HG03520 (cell line): ENCODE measurements around the gene ARL6IP1.
"Not testable (repeated sequence)": the region's sequence is repeated elsewhere in the genome, so short reads cannot be mapped to it uniquely, and the experiment has no call there.

Source experiments
- ATAC-seq: cut with Tn5 transposase; IDR thresholded peaks from one replicate; pipeline ENCODE4 v1.9.1; 2021; ENCODE audit warnings: mild to moderate bottlenecking, moderate library complexity; ENCODE audit not compliant: unreplicated experiment

The ARL6IP1 gene

DNA sequence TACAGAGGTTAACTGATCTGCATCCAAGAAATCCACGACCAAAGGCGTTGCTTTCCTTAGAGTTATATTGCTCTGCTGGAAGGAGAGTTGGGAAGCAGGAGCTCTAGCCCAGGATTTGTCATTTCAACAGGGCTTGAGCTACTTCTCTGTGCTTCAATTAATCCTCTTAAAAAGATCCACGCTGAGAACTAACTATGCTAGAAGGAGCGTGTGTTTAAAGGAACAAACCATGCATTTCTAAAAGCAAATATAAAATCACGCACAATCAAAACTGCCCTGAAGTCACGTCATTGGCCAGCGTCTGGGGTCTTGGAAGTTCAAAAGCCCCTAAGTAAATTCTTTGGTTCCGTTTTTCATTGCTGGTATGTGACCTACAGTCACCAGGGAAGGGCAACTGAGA is 1.1 kb downstream of the ARL6IP1 start:
- no peak for ATAC-seq

DNA sequence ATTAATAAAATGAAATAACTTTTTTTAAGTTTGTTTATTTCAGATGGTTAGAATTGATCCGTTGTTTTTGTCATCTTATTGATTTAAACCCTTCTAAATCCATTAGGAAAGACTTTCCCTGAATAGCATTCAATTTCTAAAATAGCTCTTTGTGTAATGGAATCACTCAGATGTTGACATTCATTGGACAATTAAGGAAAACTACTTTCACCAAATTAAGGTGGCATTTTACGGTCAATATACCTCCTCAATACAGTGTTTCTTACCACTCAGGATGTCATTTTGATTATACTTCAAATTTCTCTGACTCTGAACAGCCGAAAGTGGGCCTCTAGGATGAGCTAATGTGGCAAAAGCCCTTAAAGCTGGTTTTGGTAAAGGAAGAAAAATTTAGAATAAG is 1.8 kb downstream of the ARL6IP1 start:
- ATAC-seq = no peak

DNA sequence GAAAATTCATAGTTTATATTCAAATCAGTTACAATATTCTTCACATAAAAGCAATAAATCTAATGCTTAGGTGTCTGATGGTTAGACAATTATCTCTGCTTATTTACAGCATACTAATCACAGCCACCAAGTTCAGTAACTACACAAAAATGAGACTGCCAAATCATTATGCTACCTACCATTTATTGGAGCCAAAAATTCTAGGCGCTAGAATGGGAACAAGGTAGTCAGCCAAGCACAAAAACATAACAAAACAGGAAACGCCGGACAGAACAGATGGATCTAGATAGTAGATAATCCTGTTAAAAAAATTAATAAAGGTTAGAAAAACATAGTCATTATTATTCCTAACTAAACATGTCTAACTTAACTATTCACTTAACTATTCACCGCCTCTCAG is 3.6 kb downstream of the ARL6IP1 start:
- no peak for ATAC-seq

DNA sequence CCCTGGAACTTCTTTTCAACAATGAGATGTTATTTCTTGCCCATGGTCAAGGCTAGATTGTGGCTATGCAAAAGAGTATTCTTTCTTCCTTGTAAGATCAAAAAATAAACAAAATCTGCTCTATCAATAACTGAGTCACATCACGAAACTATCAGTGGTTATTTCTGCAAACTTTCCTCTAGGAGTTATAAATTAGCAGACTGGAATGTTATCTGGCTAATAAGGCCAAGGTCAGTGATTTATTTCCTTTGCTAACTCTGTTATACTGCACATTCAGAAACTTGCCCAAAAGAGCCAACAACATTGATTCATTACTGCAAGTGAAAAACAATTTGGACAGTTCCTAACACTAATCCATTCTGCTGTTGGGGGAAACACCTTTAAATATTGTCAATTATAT is 5.0 kb downstream of the ARL6IP1 start:
- ATAC-seq = no peak

DNA sequence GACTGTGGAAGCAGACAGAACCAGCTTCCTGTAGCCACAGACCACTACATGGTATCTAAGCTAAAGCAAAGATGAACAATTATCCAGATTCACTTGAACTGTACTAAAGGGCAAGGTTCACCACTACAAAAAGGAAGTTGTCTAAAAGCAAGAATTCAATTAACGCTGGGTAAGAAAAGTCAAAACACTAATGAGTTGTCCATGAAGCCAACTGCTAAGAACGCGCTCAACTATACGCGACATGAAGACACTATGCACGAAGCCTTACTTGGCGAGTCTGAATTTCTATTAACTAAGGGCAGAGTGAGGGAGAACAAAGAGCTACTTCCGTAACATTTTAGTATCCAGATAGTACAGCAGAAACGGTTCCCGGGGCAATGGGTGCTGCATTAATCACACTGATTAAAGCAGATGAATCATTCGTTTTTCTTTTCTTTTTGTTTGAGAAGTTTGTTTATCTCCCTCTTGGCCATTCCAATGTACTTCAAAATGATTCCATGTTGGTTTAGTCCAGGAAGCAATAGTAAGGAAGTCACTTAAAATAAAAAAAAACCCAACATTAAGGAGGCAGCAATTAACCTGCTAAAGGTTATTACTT is 8.4 kb downstream of the ARL6IP1 start:
- ATAC-seq = no peak

DNA sequence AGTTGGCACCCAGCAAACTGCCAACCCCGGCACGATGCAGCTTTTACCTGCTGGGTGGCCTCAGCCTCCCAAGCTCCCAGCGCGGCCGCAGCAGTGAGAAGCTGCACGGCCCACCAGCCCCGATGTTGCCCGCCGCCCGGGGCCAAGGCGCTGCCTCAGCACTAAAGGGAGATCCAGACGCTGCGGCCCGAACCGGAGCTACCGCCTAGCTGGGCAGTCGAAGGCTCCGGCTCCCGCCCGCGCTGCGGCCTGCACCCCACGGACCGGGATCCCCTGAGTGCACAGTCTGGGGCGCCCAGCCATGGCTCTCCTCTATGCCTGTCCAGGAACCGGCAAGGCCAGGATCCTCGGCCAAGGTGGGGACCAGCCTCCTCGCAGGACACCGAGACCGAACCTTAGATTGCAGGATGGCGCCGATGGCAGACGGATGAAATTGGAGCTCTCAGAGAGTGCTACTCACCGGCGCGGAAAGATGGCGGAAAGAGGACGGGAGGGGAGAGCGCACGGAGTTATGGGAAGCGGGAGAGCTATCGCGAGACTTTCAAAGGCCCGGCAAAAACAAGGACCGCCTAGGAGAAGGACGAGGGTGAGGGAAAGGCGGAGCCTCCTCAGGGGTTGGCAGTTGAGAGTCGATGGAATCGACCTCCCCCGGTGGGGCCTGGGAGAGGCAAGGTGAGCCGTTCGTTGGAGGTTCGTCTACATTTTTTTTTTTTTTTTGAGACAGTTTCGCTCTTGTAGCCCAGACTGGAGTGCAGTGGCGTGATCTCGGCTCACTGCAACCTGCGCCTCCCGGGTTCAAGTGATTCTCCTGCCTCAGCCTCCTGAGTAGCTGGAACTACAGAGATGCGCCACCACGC is 11.3 kb downstream of the ARL6IP1 start, which contains the start of gene RPS15A:
Gene RPS15A (minus strand): TSS at position 485 of the 857 bp plus-strand sequence. CDS start 1,221 bp downstream, outside the sequence.
- peak; percentile 86 for ATAC-seq

DNA sequence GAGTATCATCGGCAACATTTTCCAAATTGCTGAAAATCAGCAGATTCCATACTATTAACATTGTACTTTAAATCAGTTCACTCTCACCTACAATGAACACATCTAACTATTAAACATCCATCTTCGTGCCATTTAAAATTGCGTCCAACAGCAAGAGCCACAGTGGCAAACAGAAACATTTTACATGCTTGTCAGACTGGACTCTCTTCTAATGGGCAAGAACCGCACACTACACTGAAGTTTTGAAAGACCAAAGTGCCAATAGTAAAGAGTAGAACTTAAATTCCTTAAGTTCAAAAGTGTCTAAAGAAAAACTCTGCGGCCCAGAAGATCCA is 11.9 kb downstream of the ARL6IP1 start:
- no peak for ATAC-seq

DNA sequence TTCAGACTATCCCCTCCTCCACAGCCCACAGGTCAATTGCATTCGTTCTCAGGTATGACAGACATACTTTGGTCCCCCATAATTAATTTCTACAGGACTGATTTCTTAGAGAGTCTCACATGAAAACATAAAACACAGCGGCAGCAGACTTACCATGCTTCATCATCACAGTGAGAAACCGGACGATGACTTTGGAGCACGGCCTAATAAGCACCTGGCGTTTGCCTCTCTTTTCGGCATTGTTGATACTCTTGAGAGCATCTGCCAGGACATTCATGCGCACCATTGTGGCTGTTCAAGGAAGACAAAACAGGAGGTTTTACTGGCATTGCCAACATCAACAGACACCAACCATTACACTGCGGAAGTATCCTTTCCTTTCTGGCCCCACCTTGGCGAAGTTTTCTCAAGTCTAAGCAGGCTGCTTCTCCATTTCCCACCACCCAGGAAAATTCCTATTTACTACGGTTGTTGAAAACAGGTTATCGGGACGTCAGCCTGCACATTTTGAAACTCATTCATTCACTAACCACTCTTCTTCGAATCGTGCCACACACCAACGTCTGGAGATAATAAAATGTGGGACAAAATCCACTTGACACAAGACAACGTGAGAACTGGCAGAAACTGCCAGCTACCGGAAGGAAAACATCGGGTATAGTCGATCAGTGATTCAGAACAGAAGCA is 12.4 kb downstream of the ARL6IP1 start:
- ATAC-seq = no peak

DNA sequence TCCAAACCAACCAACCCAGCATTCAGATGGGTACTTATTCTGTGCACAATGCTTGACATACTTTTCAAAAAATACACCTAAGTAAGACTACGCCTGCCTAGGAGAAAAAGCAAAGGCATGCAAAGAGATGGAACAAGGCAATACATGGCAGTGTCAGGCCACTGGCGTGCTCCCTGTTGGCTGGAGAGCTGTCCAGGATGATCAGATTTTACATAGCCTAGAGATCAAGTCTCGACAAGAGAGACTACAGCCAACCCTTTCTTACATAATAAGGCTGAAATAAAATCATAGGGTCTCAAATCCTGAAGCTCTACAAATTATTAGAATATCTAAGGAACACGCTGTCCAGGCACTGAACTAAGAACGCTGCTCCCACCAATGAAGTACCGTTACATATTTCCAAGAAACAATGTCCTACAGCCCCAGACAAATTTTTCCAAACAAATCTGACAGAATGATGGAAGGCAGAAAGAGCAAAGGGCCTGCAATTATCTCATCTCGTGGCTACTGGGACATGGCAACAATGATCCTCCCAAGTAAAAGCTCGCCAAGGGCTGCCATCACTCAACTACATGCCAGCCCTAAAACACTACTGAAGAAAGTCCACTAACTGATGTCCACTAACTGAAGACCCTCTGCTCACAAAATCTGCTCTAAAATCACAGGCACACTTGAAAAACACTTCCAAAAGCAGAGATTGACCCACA is 16.3 kb downstream of the ARL6IP1 start:
- no peak for ATAC-seq

DNA sequence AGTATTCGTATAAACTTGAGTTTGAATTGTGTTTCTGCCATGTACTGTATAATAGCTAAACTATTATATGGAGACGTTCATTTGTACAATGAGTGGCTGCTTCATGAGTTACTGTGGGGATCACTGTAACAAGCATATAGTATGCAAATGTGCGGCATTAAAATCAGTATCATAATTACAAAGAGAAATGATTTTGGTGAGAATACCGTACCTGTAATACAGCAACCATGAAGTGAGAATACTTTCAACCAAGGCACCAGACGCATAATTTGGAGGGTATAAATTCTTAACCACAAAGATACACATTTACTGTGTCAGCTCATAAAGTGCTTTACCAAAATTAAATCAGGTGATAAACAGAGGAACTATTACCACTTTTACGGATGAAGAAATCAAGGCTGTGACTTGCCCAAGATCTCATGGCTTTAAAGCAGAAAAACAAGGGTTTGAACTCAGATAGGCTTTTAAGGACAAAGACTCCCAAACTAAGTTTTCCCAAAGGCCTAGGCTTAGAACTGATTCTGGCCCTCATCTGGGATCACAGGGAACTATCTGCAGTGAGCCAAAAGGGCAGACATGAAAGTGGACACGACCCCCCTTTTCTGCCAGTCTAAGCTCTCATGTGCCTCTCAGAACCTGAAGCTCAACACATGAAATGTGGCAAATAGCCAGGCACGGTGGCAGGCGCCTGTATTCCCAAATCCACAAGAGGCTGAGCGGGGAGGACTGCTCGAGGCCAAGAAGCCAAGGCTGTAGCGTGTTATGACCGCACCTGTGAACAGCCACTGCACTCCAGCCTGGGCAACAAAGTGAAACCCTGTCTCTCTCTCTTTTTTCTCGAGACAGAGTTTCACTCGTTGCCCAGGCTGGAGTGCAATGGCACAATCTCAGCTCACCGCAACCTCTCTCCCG is 17.7 kb downstream of the ARL6IP1 start:
- ATAC-seq = no peak

DNA sequence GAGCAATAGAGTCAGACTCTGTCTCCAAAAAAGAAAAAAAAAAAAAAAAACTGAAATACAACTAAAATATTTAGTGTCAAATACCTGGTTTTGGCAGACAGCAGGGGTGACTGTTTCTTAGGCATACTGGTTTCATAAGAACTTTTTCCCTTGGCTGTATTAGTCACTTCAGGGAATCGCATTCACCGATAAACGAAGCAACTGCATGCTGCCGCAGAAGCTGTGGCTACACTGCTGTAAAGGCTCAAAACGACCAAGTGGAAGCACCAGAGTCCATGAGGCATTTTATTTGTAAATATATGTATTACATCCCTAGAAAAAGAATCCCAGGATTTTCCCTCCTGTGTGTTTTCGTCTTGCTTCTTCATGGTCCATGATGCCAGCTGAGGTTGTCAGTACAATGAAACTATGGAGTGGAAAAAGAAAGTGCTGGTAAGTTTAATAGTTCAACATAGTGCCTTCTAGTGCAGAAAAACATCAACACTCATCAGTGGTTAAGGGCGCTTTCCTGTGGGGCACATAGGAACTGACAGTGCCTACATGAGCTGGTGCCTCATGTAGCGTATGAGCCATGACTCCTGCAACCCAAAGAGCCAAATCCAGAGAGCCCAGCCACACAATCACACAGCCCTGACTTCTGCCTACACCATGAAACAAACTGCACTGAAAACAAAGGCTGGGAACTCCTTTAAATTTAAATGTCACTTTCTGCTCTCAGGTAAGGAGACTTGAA is 18.5 kb downstream of the ARL6IP1 start:
- ATAC-seq = no peak

DNA sequence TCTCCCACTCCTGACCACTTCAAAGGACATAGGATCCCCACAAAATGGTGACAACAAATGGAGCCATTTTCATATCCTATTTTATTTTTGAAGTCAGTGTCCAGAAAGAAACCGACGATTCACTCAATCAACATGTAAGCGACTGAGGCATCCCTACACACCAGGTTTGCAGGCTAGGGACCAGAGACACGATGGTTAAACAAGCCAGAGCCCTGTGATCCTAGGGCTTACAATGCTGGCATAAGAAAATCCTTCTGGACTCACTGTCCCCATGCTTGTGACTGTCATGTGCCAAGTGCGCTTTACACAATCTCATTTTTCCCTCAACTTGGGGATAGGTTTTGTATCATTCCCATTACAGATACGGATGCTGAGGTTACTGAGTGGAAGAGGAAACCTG is 20.1 kb downstream of the ARL6IP1 start:
- not testable (repeated sequence) for ATAC-seq

DNA sequence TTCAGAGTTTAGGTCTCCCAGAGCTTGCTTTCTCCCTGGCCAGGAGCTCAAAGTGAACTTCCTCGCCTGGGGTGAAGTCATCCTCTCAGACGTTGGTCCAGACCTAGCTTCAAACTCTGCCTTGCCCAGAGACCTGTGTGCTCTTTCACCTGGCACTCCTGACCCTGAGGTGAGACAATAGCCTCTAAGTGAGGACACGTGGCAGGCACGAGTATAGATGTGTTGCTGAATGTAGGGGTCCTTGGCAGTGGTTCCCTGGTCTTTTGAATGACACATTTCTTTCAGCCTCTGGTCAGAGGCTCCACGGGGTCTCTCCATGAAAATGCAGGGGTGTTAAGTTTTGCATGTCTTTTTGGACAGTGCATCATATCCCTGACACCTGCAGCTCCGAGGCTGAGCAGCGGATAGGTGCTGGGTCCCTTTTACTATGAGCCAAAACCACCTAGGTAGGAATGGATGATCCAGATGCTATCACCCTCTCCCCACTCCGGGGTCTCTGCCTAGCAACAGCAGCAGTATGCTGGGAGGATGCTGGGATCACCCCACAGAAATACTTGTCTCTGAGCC is 20.8 kb downstream of the ARL6IP1 start:
- not testable (repeated sequence) for ATAC-seq

DNA sequence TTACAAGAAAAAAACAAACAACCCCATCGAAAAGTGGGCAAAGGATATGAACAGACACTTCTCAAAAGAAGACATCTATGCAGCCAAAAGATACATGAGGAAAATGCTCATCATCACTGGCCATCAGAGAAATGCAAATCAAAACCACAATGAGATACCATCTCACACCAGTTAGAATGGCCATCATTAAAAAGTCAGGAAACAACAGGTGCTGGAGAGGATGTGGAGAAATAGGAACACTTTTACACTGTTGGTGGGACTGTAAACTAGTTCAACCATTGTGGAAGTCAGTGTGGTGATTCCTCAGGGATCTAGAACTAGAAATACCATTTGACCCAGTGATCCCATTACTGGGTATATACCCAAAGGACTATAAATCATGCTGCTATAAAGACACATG is 23.7 kb downstream of the ARL6IP1 start:
- not testable (repeated sequence) for ATAC-seq

DNA sequence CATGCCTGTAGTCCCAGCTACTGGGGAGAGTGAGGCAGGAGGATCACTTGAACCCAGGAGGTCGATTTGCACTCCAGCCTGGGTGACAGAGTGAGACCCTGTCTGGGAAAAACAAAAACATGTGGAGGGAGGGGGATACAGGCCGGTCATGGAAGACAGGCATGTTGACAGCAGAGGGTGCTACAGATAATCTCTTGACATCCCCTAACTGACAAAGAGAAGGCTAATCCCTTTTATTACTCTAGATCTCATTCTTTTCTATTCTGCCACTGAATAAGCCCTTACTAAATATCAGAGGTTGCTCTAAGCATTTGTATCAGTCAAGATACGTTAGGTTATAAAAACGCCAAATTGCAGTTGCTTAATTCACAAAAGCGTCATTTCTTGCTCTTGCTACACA is 25.0 kb downstream of the ARL6IP1 start:
- ATAC-seq = not testable (repeated sequence)

DNA sequence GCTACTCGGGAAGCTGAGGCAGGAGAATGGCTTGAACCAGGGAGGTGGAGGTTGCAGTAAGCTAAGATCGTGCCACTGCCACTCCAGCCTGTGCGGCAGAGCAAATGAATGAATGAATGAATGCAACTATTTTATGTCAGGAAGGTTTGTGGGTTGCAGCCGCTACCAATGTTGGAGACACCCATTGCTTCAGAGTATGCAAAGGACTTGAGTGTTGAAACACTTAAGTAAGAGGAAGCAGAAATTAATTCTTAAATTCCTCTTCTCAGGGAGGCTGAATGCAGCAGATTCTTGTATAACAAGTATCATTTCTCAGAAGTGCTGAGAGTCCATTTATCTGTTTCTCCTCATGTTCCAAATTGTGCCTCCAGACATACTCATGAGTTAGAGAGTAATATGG is 26.7 kb downstream of the ARL6IP1 start:
- not testable (repeated sequence) for ATAC-seq

DNA sequence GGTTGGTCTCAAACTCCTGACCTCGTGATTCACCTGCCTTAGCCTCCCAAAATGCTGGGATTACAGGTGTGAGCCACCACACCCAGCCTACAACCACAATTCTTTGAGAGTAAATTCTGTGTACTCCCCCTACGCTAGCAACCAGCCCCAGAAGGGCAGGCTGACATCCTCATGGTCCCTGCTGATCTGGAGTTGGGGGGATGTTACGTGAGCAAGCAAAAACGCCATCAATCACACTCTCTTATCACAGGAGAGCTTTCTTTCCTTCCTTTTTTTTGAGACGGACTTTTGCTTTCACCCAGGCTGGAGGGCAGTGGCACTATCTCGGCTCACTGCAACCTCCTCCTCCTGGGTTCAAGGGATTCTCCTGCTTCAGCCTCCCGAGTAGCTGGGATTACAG is 29.2 kb downstream of the ARL6IP1 start:
- ATAC-seq = not testable (repeated sequence)

DNA sequence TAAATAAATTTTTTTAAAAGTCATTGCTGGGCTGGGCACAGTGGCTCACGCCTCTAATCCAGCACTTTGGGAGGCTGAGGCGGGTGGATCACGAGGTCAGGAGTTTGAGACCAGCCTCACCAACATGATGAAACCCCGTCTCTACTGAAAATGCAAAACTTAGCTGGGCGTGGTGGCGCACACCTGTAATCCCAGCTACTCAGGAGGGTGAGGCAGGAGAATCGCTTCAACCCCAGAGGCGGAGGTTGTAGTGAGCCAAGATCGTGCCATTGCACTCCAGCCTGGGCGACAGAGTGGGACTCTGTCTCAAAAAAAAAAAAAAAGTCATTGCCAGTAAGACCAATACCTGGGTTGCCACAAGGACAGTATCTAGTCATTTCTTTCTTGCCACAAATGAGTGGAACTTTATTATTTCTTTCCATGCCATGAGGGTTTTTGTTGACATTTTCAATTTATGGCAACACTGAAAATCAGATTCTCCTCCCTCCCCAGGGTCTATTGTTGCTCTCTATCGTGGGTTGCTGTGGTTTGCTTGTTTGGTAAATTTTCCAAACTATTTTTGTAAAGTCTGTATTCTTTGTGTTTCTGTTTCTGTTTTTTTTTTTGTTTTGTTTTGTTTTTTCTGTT is 30.9 kb downstream of the ARL6IP1 start:
- not testable (repeated sequence) for ATAC-seq

DNA sequence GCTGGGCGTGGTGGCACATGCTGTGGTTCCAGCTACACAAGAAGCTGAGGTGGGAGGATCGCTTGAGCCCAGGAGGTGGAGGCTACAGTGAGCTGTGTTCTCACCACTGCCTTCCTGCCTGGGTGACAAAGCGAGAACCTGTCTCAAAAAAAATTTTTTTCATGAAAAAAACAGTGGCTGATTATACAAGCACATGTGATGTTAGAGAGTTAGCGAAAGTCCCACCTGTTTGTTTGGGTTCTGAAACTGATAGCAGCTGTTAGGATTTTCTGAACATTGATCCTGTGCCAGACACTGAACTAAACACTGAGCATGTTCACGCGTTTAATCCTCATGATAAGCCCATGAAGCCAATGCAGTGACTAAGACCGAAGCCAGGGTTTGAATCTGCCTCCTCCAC is 34.1 kb downstream of the ARL6IP1 start:
- ATAC-seq = peak; percentile 53
